ENCODE measurements around the gene UBE2O.

The UBE2O gene

DNA sequence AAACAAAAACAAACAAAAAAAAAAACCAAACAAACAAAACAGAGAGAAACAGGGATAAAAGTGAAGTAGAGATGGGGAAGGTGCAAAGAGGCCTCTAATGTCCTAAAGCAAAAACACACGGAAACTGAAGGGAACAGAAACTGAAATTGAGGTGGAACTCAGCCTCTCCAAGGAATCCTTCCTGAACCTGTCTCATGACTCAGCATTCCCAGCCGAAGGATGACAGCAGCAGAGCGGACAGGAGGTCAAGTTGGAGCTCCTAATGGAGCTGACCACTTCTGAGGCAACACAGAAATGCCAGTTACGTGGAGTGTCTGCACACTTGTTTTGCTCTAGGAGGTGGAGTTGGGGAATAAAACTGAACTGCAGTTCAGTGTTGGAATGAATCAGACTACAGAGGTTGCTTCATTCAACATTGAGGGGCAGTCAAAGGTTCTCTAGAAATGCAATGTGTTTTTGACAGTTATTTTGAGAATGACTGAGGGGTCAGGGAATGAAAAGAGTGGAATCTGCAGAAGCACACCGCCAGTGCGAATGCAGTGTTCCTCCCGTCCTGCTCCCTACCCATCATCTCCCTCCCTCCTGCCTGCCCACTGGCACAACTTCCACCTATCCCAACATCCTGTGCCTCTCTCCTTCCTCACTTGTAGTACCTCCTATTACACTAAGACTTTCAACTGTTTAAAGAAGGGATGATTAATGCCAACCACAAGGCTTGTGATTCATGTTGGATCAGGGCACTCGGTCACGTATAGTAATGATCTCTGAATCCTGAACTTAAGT lies 6.3 kb downstream of the UBE2O start:
- Histone ChIP-seq H3K4ac (ENCODE audit: low read depth in 1 of 2, low read length in 2 of 2) (no peak overlapping the region), H2BK15ac (ENCODE audit: low read depth, poor library complexity, severe bottlenecking) (no peak overlapping the region), H2BK12ac (ENCODE audit: low read length in 2 of 2) (no peak overlapping the region), H3K4me2 (ENCODE audit: low read length, poor library complexity, severe bottlenecking) (no peak overlapping the region), H3K9me3 (ENCODE audit: control insufficient read depth, low read length) (no peaks in the 10 kb centered on the region), H3K27me3 (ENCODE audit: control insufficient read depth in 1 of 2, insufficient read depth in 1 of 2, low read length in 2 of 2) (no peaks in the 10 kb centered on the region), H2BK5ac (ENCODE audit: low read depth, low read length, poor library complexity, severe bottlenecking) (no peak overlapping the region), H3K9ac (ENCODE audit: low read length) (peak overlapping the region; percentile 4), H2BK120ac (ENCODE audit: low read depth, low read length) (no peak overlapping the region), H3K23ac (ENCODE audit: low read length in 2 of 2) (no peak overlapping the region), H3K18ac (ENCODE audit: low read depth in 1 of 2, low read length in 2 of 2) (no peak overlapping the region), H3K4me3 (ENCODE audit: insufficient read depth in 1 of 2, low read depth in 1 of 2, low read length in 2 of 2) (peak overlapping the region in 1 of 2 experiments; percentile 41), H3K27ac (ENCODE audit: low read length, poor library complexity, severe bottlenecking) (peak overlapping the region; percentile 45), H4K8ac (ENCODE audit: low read length) (no peak overlapping the region), H2AK5ac (ENCODE audit: low read length, severe bottlenecking) (no peak overlapping the region), H2AFZ (ENCODE audit: low read depth, low read length) (no peak overlapping the region), H4K91ac (ENCODE audit: low read length) (no peak overlapping the region), H3K14ac (ENCODE audit: low read length in 2 of 2) (no peak overlapping the region), H3K4me1 (ENCODE audit: control insufficient read depth, insufficient read depth, low read depth, low read length) (peaks cover 25% of the 10 kb centered on the region), H3K79me1 (replicated peaks; ENCODE audit: low read length, poor library complexity, severe bottlenecking) (peaks cover 29% of the 10 kb centered on the region), H3K36me3 (ENCODE audit: control insufficient read depth in 1 of 2, insufficient read depth in 2 of 2, low read depth in 1 of 2, low read length in 2 of 2) (peaks cover 0 to 2% of the 10 kb centered on the region in 2 experiments)
- 5% methylated on average over 7 of the region's 9 CpGs for WGBS
- peak; percentile 97 for DNase-seq

DNA sequence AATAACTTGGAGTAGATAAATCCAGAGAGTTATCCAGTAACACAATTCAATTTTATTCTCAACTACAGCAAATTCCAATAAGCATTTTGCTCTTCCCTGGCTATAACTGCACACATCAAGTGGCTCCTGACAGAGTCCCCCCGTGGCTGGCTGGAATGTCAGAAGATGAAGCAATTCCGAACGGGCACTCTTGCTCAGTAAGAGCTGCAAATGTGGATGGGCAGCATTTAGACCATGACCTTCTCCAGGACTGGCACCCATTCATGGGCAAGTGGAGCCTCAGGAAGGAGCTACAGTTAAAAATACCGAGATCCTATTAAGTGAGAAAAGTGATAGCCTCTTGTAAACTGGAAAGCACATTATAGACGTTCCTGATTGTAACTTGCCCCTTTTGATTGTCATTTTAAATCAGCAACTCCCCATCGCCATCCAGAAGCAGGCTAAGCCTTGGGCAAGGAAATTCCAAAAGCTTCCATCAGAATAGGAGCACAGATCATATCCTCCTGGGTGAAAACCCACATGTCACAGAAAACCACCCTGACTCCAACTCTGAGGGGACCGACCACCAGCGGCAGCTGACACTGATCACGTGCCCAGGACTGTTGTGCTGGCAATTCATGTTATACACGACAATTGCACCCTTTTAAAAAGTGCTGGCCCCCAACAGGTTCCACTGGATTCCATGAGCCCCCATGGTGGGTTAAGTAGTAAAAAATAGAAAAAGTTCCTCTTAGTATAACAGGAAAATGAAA lies 7.1 kb downstream of the UBE2O start:
- peak; percentile 34 for DNase-seq

DNA sequence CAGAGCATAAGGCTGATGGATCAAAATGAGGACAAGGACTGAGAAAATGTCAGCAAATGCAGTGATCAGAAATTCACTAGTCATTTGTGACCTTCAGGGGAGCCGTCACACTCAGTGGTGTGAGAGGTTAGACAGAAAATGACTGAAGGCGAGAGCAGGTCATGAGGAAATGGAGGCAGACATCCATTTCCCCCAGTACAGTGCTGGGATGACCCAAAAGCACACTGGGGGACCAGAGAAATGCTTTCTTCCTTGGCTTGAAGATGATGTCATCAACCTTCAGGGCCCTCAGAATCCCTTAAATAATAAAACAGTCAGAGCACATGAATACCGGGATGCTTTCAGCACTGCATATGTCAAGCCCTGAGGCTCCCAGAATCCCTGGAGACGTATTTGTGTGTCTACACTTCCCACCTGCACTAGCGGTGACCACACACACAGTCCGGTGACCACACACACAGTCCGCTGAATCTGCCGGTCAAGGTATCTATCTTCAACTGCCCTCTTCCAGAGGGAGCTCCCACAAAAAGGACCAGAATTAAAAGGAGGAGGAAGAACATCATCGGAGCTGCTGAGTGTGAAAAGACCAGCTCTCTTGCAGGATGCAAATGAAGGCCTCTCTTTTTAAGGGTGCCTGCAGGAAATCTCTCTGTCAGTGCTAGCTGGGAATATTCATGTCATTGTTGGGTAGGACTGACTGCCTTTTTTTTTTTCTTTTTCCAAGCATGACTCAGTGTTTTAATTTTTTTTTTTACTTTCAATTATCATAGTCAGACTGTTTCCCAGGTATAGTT lies 8.2 kb downstream of the UBE2O start:
- H3K23ac ChIP-seq (ENCODE audit: low read length in 2 of 2): no peak overlapping the region
- H2BK15ac ChIP-seq (ENCODE audit: low read depth, poor library complexity, severe bottlenecking): no peak overlapping the region
- no peaks in the 10 kb centered on the region for H3K27me3 ChIP-seq (ENCODE audit: control insufficient read depth in 1 of 2, insufficient read depth in 1 of 2, low read length in 2 of 2)
- peak; percentile 49 for DNase-seq
- H2BK12ac ChIP-seq (ENCODE audit: low read length in 2 of 2): peak overlapping the region in 1 of 2 experiments; percentile 55
- no peak overlapping the region for H4K91ac ChIP-seq (ENCODE audit: low read length)
- no peak overlapping the region for H3K4ac ChIP-seq (ENCODE audit: low read depth in 1 of 2, low read length in 2 of 2)
- peaks cover 35% of the 10 kb centered on the region for H3K79me1 ChIP-seq (replicated peaks; ENCODE audit: low read length, poor library complexity, severe bottlenecking)
- no peak overlapping the region for H3K14ac ChIP-seq (ENCODE audit: low read length in 2 of 2)
- H3K27ac ChIP-seq (ENCODE audit: low read length, poor library complexity, severe bottlenecking): no peak overlapping the region
- peaks cover 20% of the 10 kb centered on the region for H3K4me1 ChIP-seq (ENCODE audit: control insufficient read depth, insufficient read depth, low read depth, low read length)
- H3K9ac ChIP-seq (ENCODE audit: low read length): no peak overlapping the region
- H2BK120ac ChIP-seq (ENCODE audit: low read depth, low read length): no peak overlapping the region
- H4K8ac ChIP-seq (ENCODE audit: low read length): no peak overlapping the region
- no peak overlapping the region for H3K4me2 ChIP-seq (ENCODE audit: low read length, poor library complexity, severe bottlenecking)
- 48% methylated on average over 6 of the region's 9 CpGs for WGBS
- no peaks in the 10 kb centered on the region for H3K36me3 ChIP-seq (ENCODE audit: control insufficient read depth in 1 of 2, insufficient read depth in 2 of 2, low read depth in 1 of 2, low read length in 2 of 2)
- H3K4me3 ChIP-seq (ENCODE audit: insufficient read depth in 1 of 2, low read depth in 1 of 2, low read length in 2 of 2): no peak overlapping the region
- H3K9me3 ChIP-seq (ENCODE audit: control insufficient read depth, low read length): no peaks in the 10 kb centered on the region
- no peak overlapping the region for H2AFZ ChIP-seq (ENCODE audit: low read depth, low read length)
- H2BK5ac ChIP-seq (ENCODE audit: low read depth, low read length, poor library complexity, severe bottlenecking): no peak overlapping the region
- H2AK5ac ChIP-seq (ENCODE audit: low read length, severe bottlenecking): no peak overlapping the region
- no peak overlapping the region for H3K18ac ChIP-seq (ENCODE audit: low read depth in 1 of 2, low read length in 2 of 2)

More for the DNA sequence above, 7.1 kb downstream of the UBE2O start:
- Histone ChIP-seq H3K27me3 (ENCODE audit: control insufficient read depth in 1 of 2, insufficient read depth in 1 of 2, low read length in 2 of 2) (no peaks in the 10 kb centered on the region), H2BK12ac (ENCODE audit: low read length in 2 of 2) (no peak overlapping the region), H3K4me3 (ENCODE audit: insufficient read depth in 1 of 2, low read depth in 1 of 2, low read length in 2 of 2) (peak overlapping the region in 1 of 2 experiments; percentile 41), H3K14ac (ENCODE audit: low read length in 2 of 2) (no peak overlapping the region), H3K4ac (ENCODE audit: low read depth in 1 of 2, low read length in 2 of 2) (peak overlapping the region in 1 of 2 experiments; percentile 21), H2BK120ac (ENCODE audit: low read depth, low read length) (no peak overlapping the region), H2AFZ (ENCODE audit: low read depth, low read length) (no peak overlapping the region), H3K4me1 (ENCODE audit: control insufficient read depth, insufficient read depth, low read depth, low read length) (peaks cover 20% of the 10 kb centered on the region), H3K9me3 (ENCODE audit: control insufficient read depth, low read length) (no peaks in the 10 kb centered on the region), H2BK5ac (ENCODE audit: low read depth, low read length, poor library complexity, severe bottlenecking) (no peak overlapping the region), H4K91ac (ENCODE audit: low read length) (no peak overlapping the region), H3K36me3 (ENCODE audit: control insufficient read depth in 1 of 2, insufficient read depth in 2 of 2, low read depth in 1 of 2, low read length in 2 of 2) (peaks cover 0 to 1% of the 10 kb centered on the region in 2 experiments), H4K8ac (ENCODE audit: low read length) (no peak overlapping the region), H2BK15ac (ENCODE audit: low read depth, poor library complexity, severe bottlenecking) (peak overlapping the region; percentile 13), H2AK5ac (ENCODE audit: low read length, severe bottlenecking) (peak overlapping the region; percentile 15), H3K9ac (ENCODE audit: low read length) (no peak overlapping the region), H3K79me1 (replicated peaks; ENCODE audit: low read length, poor library complexity, severe bottlenecking) (peaks cover 29% of the 10 kb centered on the region), H3K4me2 (ENCODE audit: low read length, poor library complexity, severe bottlenecking) (peak overlapping the region; percentile 10), H3K18ac (ENCODE audit: low read depth in 1 of 2, low read length in 2 of 2) (no peak overlapping the region), H3K27ac (ENCODE audit: low read length, poor library complexity, severe bottlenecking) (peak overlapping the region; percentile 34), H3K23ac (ENCODE audit: low read length in 2 of 2) (no peak overlapping the region)
- WGBS: 51% methylated on average over 9 of the region's 10 CpGs

Measured in mesenchymal stem cell (in vitro differentiated cells and primary cell).